ENCODE measurements around the gene LRRC2.
"Not testable (repeated sequence)": the region's sequence is repeated elsewhere in the genome, so short reads cannot be mapped to it uniquely, and the experiment has no call there.

Gene LRRC2

GRCh38 chr3:46584598-46585467, 18.7 kb upstream of the LRRC2 start:
- no peak overlapping the region for H3K4me3 ChIP-seq (replicated peaks in 1 of 2; ENCODE audit: low read depth in 2 of 2, low read length in 2 of 2)
- no peak for TF ChIP-seq CTCF (IDR thresholded peaks at IDR 0.05; ENCODE audit: low read depth, low read length)
- DNase-seq (ENCODE audit: low read depth in 2 of 2): no peak

GRCh38 chr3:46580675-46581074, 14.6 kb upstream of the LRRC2 start:
- no peak for DNase-seq (ENCODE audit: low read depth in 2 of 2)
- H3K4me3 ChIP-seq (replicated peaks in 1 of 2; ENCODE audit: low read depth in 2 of 2, low read length in 2 of 2): no peak overlapping the region
- TF ChIP-seq CTCF (IDR thresholded peaks at IDR 0.05; ENCODE audit: low read depth, low read length): no peak

- H3K4me3 ChIP-seq (replicated peaks in 1 of 2; ENCODE audit: low read depth in 2 of 2, low read length in 2 of 2): no peak overlapping the region
- DNase-seq (ENCODE audit: low read depth in 2 of 2): no peak
- no peak for TF ChIP-seq CTCF (IDR thresholded peaks at IDR 0.05; ENCODE audit: low read depth, low read length)
Measured at GRCh38 chr3:46579756-46580286, 13.7 kb upstream of the LRRC2 start.

- no peak for TF ChIP-seq CTCF (IDR thresholded peaks at IDR 0.05; ENCODE audit: low read depth, low read length)
- DNase-seq (ENCODE audit: low read depth in 2 of 2): no peak
Measured at GRCh38 chr3:46578973-46579755, 13.1 kb upstream of the LRRC2 start.

GRCh38 chr3:46577580-46578249, 11.6 kb upstream of the LRRC2 start:
- not testable (repeated sequence) for H3K4me3 ChIP-seq (replicated peaks in 1 of 2; ENCODE audit: low read depth in 2 of 2, low read length in 2 of 2); DNase-seq (ENCODE audit: low read depth in 2 of 2)

More at GRCh38 chr3:46578973-46579755, 13.1 kb upstream of the LRRC2 start:
- no peak overlapping the region for H3K4me3 ChIP-seq (replicated peaks in 1 of 2; ENCODE audit: low read depth in 2 of 2, low read length in 2 of 2)

GRCh38 chr3:46576879-46577278, 10.8 kb upstream of the LRRC2 start:
- no peak for DNase-seq (ENCODE audit: low read depth in 2 of 2)
- no peak for TF ChIP-seq CTCF (IDR thresholded peaks at IDR 0.05; ENCODE audit: low read depth, low read length)
- H3K4me3 ChIP-seq (replicated peaks in 1 of 2; ENCODE audit: low read depth in 2 of 2, low read length in 2 of 2): no peak overlapping the region
